Mesothelial cell of epicardium (in vitro differentiated cells): ENCODE results near the gene KLRF2. TPM values are rescaled to one million over a fixed set of nuclear protein-coding genes. Genes with fewer than 3 reads are reported as not detected.

Experiments used
- DNase-seq, 2 experiments: peaks; one replicate each; pipeline ENCODE4 v3.0.0; 2021; ENCODE audit warnings: low spot score in 2 of 2; ENCODE audit not compliant: unreplicated experiment in 2 of 2
- H3K27ac Mint-ChIP-seq: 2 replicates; pipeline ENCODE4 v1.8.0; 2021; ENCODE audit warnings: mixed read lengths
- H3K27me3 Mint-ChIP-seq: 2 replicates; pipeline ENCODE4 v1.8.0; 2021; ENCODE audit warnings: low read depth, mixed read lengths
- H3K36me3 Mint-ChIP-seq: 2 replicates; pipeline ENCODE4 v1.8.0; 2021; ENCODE audit warnings: mixed read lengths
- H3K4me1 Mint-ChIP-seq: 2 replicates; pipeline ENCODE4 v1.8.0; 2021; ENCODE audit warnings: mixed read lengths
- H3K4me3 Mint-ChIP-seq: 2 replicates; pipeline ENCODE4 v1.8.0; 2021; ENCODE audit warnings: mild to moderate bottlenecking, moderate library complexity, mixed read lengths
- H3K9me3 Mint-ChIP-seq: 2 replicates; pipeline ENCODE4 v1.8.0; 2021; ENCODE audit warnings: mixed read lengths
- total RNA-seq: library from RNA; stranded (reverse); gene quantifications from 3 replicates; pipeline ENCODE4 v1.2.1, GENCODE V29; 2021
- TF ChIP-seq, protein P1 (sequence below): fragments of 200-600 bp; sonication (generic); IDR thresholded peaks from one replicate; pipeline ENCODE4 v1.5.0; 2021; ENCODE audit warnings: antibody characterized with exemption; ENCODE audit not compliant: unreplicated experiment

Gene KLRF2, protein sequence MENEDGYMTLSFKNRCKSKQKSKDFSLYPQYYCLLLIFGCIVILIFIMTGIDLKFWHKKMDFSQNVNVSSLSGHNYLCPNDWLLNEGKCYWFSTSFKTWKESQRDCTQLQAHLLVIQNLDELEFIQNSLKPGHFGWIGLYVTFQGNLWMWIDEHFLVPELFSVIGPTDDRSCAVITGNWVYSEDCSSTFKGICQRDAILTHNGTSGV
- not detected in 3 replicates for total RNA-seq

DNA sequence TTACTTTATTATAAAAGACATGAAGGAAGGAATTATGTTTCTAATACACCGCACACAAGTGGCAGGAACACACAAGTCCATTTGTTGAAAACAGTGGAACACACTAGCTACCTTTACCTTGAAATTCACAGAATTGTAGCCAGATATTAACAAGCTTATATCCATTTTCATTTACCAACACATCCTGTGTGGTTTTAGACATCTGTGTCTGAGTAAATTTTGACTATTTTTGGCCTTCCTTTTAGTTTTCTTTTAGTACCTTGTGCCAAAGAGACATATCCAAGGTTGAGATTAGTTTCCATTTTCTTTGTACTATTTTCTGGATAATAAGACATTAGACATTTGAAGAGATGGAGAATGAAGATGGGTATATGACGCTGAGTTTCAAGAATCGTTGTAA is at the start of gene KLRF2:
Gene KLRF2, plus strand, starts transcription at position 244 of the 400 bp plus-strand sequence. Its CDS starts 107 bp downstream, at position 351.
- H3K36me3 Mint-ChIP-seq = no peaks in the 10 kb centered on the region
- H3K4me1 Mint-ChIP-seq = peaks cover 6% of the 10 kb centered on the region
- H3K27me3 Mint-ChIP-seq = no peaks in the 10 kb centered on the region
- H3K9me3 Mint-ChIP-seq = no peaks in the 10 kb centered on the region
- DNase-seq = no peak
- no peak within 1 kb of the TSS for H3K4me3 Mint-ChIP-seq
- H3K27ac Mint-ChIP-seq = no peak within 1 kb of the TSS
- TF ChIP-seq, protein P1, sequence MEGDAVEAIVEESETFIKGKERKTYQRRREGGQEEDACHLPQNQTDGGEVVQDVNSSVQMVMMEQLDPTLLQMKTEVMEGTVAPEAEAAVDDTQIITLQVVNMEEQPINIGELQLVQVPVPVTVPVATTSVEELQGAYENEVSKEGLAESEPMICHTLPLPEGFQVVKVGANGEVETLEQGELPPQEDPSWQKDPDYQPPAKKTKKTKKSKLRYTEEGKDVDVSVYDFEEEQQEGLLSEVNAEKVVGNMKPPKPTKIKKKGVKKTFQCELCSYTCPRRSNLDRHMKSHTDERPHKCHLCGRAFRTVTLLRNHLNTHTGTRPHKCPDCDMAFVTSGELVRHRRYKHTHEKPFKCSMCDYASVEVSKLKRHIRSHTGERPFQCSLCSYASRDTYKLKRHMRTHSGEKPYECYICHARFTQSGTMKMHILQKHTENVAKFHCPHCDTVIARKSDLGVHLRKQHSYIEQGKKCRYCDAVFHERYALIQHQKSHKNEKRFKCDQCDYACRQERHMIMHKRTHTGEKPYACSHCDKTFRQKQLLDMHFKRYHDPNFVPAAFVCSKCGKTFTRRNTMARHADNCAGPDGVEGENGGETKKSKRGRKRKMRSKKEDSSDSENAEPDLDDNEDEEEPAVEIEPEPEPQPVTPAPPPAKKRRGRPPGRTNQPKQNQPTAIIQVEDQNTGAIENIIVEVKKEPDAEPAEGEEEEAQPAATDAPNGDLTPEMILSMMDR = no peak

DNA sequence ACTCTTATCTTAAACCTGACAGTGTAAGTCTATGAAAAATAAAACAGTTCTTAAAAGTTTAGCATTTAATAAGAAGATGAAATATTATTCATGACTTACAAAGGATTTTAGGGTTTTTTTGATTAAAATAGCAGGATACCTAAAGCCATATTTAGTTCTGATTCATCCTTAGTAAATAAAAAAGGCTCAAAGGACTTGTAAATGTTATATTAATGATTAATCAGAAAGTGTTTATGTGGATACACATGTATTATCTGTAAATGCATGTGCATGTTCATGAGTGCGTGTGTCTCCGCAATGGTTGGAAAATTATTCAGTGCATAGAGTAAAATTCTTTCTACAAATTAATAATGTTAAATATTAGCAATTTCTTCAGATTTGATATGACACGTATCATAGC is 49.6 kb upstream of the KLRF2 start:
- DNase-seq = no peak
- H3K27me3 Mint-ChIP-seq = no peaks in the 10 kb centered on the region
- H3K4me3 Mint-ChIP-seq = no peak overlapping the region
- no peaks in the 10 kb centered on the region for H3K4me1 Mint-ChIP-seq
- no peaks in the 10 kb centered on the region for H3K36me3 Mint-ChIP-seq
- no peak overlapping the region for H3K27ac Mint-ChIP-seq
- H3K9me3 Mint-ChIP-seq = no peaks in the 10 kb centered on the region
- TF ChIP-seq, protein P1 = no peak

DNA sequence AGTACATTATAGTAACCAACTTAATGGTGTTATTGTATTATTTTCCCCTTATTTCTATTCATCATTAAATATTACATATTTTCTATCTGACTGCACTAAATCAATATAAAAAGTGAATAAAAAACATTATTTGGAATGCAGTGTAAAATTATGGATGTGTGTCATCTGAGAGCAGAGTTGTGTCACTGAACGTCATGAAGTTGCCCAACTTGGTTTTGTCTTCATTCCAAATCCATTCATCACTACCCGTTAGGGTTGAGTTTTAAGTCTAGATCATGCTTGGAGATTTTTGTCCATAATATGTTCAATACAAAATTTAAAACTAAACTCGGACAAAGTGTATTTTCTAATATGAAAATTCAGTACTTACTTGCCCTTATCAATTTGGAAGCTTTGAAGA is 37.9 kb upstream of the KLRF2 start:
- Mint-ChIP-seq H3K4me1 (no peaks in the 10 kb centered on the region), H3K27me3 (peaks cover 15% of the 10 kb centered on the region), H3K9me3 (peaks cover 12% of the 10 kb centered on the region), H3K27ac (no peak overlapping the region), H3K36me3 (no peaks in the 10 kb centered on the region), H3K4me3 (no peak overlapping the region)
- no peak for DNase-seq
- TF ChIP-seq, protein P1 = no peak

DNA sequence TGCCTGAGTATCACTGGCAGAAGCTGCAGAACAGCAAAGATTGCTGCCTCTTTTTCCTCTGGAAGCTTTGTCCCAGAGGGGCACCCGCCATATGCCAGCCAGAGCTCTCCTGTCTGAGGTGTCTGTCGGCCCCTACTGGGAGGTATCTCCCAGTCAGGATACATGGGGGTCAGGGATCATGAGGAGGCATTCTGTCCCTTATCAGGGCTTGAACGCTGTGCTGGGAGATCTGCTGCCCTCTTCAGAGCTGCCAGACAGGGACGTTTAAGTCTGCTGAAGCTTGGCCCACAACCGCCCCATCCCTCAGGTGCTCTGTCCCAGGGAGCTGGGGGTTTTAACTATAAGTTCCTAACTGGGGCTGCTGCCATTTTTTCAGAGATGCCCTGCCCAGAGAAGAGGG is 32.4 kb upstream of the KLRF2 start:
- no peaks in the 10 kb centered on the region for H3K4me1 Mint-ChIP-seq
- no peak overlapping the region for H3K27ac Mint-ChIP-seq
- DNase-seq = no peak
- peaks cover 12% of the 10 kb centered on the region for H3K9me3 Mint-ChIP-seq
- peaks cover 15% of the 10 kb centered on the region for H3K27me3 Mint-ChIP-seq
- H3K36me3 Mint-ChIP-seq = no peaks in the 10 kb centered on the region
- TF ChIP-seq, protein P1 = no peak
- H3K4me3 Mint-ChIP-seq = no peak overlapping the region

DNA sequence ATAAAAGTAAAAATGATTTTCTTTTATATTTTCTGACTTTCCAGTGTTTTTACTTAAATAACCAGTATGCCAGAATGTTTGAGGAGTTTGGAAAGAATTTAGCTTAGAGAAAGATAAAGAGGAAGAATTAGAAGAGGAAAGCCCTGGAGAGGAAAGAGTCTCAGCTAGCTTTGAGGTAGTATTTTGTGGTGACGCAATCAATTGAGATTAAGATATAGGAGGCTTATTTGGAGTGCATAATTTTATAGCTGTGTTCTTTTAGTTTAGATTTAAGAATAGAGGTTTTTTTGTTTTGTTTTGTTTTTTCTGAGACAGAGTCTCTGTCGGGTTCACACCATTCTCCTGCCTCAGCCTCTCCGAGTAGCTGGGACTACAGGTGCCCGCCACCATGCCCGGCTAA is 30.2 kb upstream of the KLRF2 start:
- DNase-seq = no peak
- no peaks in the 10 kb centered on the region for H3K4me1 Mint-ChIP-seq
- H3K27me3 Mint-ChIP-seq = peaks cover 4% of the 10 kb centered on the region
- TF ChIP-seq, protein P1 = no peak
- no peak overlapping the region for H3K27ac Mint-ChIP-seq
- H3K36me3 Mint-ChIP-seq = no peaks in the 10 kb centered on the region
- H3K9me3 Mint-ChIP-seq = peaks cover 12% of the 10 kb centered on the region
- H3K4me3 Mint-ChIP-seq = no peak overlapping the region

DNA sequence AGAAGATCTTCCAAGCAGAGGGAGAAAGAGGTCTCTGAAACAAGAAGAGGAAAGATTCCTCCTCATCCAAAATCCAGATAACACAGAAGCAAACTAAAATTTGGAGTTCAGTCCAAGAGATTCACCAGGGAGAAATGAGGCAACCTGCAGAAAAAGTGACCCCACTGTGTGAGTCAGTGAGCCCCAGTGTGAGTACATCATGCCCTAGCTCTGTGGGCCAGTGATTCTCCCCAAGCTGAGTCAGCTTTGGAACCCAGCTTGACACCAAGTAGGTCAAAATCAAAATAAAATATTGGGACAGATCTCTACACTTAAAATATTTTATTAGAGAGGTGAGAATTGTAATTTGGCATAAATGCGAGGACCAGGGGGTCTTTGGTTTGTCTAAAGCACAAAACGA is 29.4 kb upstream of the KLRF2 start:
- H3K4me1 Mint-ChIP-seq = no peaks in the 10 kb centered on the region
- H3K36me3 Mint-ChIP-seq = no peaks in the 10 kb centered on the region
- no peak overlapping the region for H3K4me3 Mint-ChIP-seq
- TF ChIP-seq, protein P1 = no peak
- H3K27ac Mint-ChIP-seq = no peak overlapping the region
- H3K27me3 Mint-ChIP-seq = no peaks in the 10 kb centered on the region
- no peak for DNase-seq
- peaks cover 6% of the 10 kb centered on the region for H3K9me3 Mint-ChIP-seq
